HCT116 (cell line): ENCODE data around the gene RLN3. TPM values are rescaled to one million over a fixed set of nuclear protein-coding genes. Genes with fewer than 3 reads are reported as not detected.
A peak's percentile ranks its signal among the peaks of the same experiment; 100 is the strongest.
"Not testable (repeated sequence)": the region's sequence is repeated elsewhere in the genome, so short reads cannot be mapped to it uniquely, and the experiment has no call there.

Experiments used
- ATAC-seq: fragments of 200-7000 bp; cut with Tn5 transposase; 2 replicates; pipeline ENCODE4 v1.9.1; 2020; ENCODE audit warnings: mild to moderate bottlenecking, moderate library complexity
- BruUV-seq: library from RNA; stranded (reverse); fragments of 400-500 nt; replicated peaks from 2 replicates; lab custom pipeline; 2021; lab: Mats Ljungman, UMichigan
- CTCF ChIA-PET: fragments of 300-600 bp; sonication (Branson Sonifier 250); formaldehyde crosslinking; loops from one replicate; lab custom pipeline; 2021; ENCODE audit warnings: antibody characterized with exemption; lab: Charles Lee
- POLR2A ChIA-PET: fragments of 300-600, 350-600 bp; sonication (Branson Sonifier 250); formaldehyde crosslinking; loops from one replicate; lab custom pipeline; 2021; ENCODE audit warnings: antibody characterized with exemption; lab: Charles Lee
- RAD21 ChIA-PET, 2 experiments: fragments of 300-600 bp; sonication (Branson Sonifier 250); formaldehyde crosslinking; loops; one replicate each; lab custom pipeline; 2023; ENCODE audit warnings: low total read pairs in 2 of 2; ENCODE audit not compliant: uncharacterized antibody in 2 of 2, unreplicated experiment in 2 of 2, low non-redundant PET in 1 of 2; lab: Charles Lee
- DNase-seq: peaks from one replicate; pipeline ENCODE4 v3.0.0-alpha.2; 2010; ENCODE audit warnings: low read depth, low spot score
- H2AFZ ChIP-seq: fragments of 200-600 bp; shearing (Covaris generic), sonication (generic); 2 replicates; pipeline ENCODE4 v1.6.1; 2017; ENCODE audit warnings: low read depth, mixed run types, mixed read lengths, antibody characterized with exemption, low read length; ENCODE audit not compliant: poor library complexity, severe bottlenecking
- H3K27ac ChIP-seq: 2 replicates; pipeline ENCODE4 v1.5.1; 2012; ENCODE audit warnings: low read depth, low read length
- H3K27me3 ChIP-seq: fragments of 200-600 bp; sonication (generic); 2 replicates; pipeline ENCODE4 v1.6.1; 2016; ENCODE audit warnings: mixed run types, low read length, mixed read lengths; ENCODE audit not compliant: insufficient read depth
- H3K36me3 ChIP-seq, 2 experiments: fragments of 200-500 bp in 1 of 2; fragments of 200-600 bp in 1 of 2; sonication (Bioruptor generic) in 1 of 2; sonication (generic) in 1 of 2; 2 replicates each; pipeline versions ENCODE4 v1.5.1 to v1.6.1; 2014 to 2016; ENCODE audit warnings: low read length in 2 of 2, inconsistent platforms in 1 of 2, mixed read lengths in 1 of 2, mixed run types in 1 of 2; ENCODE audit not compliant: insufficient read depth in 2 of 2, control insufficient read depth in 1 of 2
- H3K4me1 ChIP-seq, 2 experiments: fragments of 200-600 bp in 1 of 2; sonication (generic) in 1 of 2; 2 replicates each; pipeline versions ENCODE4 v1.5.1 to v1.6.1; 2012 to 2017; ENCODE audit warnings: low read length in 2 of 2, inconsistent platforms in 1 of 2, mild to moderate bottlenecking in 1 of 2, mixed read lengths in 1 of 2, mixed run types in 1 of 2, moderate library complexity in 1 of 2; ENCODE audit not compliant: insufficient read depth in 2 of 2, control insufficient read depth in 1 of 2
- H3K4me2 ChIP-seq: fragments of 200-600 bp; sonication (generic); 2 replicates; pipeline ENCODE4 v1.6.1; 2017; ENCODE audit warnings: mixed run types, low read length, mixed read lengths
- H3K4me3 ChIP-seq, 2 experiments: fragments of 200-600 bp in 1 of 2; sonication (generic) in 1 of 2; replicated peaks in 1 of 2; 2 replicates each; pipeline ENCODE4 v1.5.1; 2011 to 2016; ENCODE audit warnings: low read length in 2 of 2, control low read depth in 1 of 2, low read depth in 1 of 2, mild to moderate bottlenecking in 1 of 2, mixed read lengths in 1 of 2, mixed run types in 1 of 2
- H3K79me2 ChIP-seq: fragments of 200-600 bp; sonication (generic); 2 replicates; pipeline ENCODE4 v1.6.1; 2017; ENCODE audit warnings: mild to moderate bottlenecking, mixed run types, low read length, moderate library complexity, mixed read lengths; ENCODE audit not compliant: insufficient read depth
- H3K9ac ChIP-seq: fragments of 200-600 bp; sonication (generic); 2 replicates; pipeline ENCODE4 v1.6.1; 2016; ENCODE audit warnings: low read length, mixed read lengths
- H3K9me2 ChIP-seq: fragments of 200-600 bp; sonication (generic), shearing (Covaris generic); 2 replicates; pipeline ENCODE4 v1.6.1; 2017; ENCODE audit warnings: mixed run types, mild to moderate bottlenecking, moderate library complexity; ENCODE audit not compliant: insufficient read depth
- H3K9me3 ChIP-seq, 2 experiments: fragments of 200-500 bp in 1 of 2; fragments of 200-600 bp in 1 of 2; sonication (Bioruptor generic) in 1 of 2; sonication (generic) in 1 of 2; 2 replicates each; pipeline ENCODE4 v1.6.1; 2014 to 2017; ENCODE audit warnings: low read length in 2 of 2, mixed read lengths in 2 of 2, inconsistent platforms in 1 of 2, low read depth in 1 of 2, mild to moderate bottlenecking in 1 of 2, mixed run types in 1 of 2, moderate library complexity in 1 of 2; ENCODE audit not compliant: control insufficient read depth in 1 of 2, insufficient read depth in 1 of 2
- H4K20me1 ChIP-seq: fragments of 200-600 bp; sonication (generic), shearing (Covaris generic); 2 replicates; pipeline ENCODE4 v1.6.1; 2017; ENCODE audit warnings: mixed run types, mild to moderate bottlenecking, moderate library complexity; ENCODE audit not compliant: insufficient read depth
- ELF1 ChIP-seq: IDR thresholded peaks from 2 replicates; pipeline ENCODE4 v1.6.1; 2012; ENCODE audit warnings: low read depth, borderline replicate concordance
- EZH2phosphoT487 ChIP-seq: fragments of 200-600 bp; IDR thresholded peaks from 2 replicates; pipeline ENCODE4 v1.6.1; 2018; ENCODE audit warnings: antibody characterized with exemption, borderline replicate concordance
- JUND ChIP-seq: IDR thresholded peaks from 2 replicates; pipeline ENCODE4 v1.6.1; 2012
- RAD21 ChIP-seq: IDR thresholded peaks from 2 replicates; pipeline ENCODE4 v1.6.1; 2012; ENCODE audit warnings: low read depth, mild to moderate bottlenecking
- TCF7L2 ChIP-seq: IDR thresholded peaks from 2 replicates; pipeline ENCODE4 v1.7.0; 2011; ENCODE audit warnings: borderline replicate concordance, inconsistent platforms; ENCODE audit not compliant: insufficient read depth, insufficient read length; ENCODE audit errors: extremely low read depth
- ZNF274 ChIP-seq: fragments of 200-500 bp; sonication (Bioruptor generic); IDR thresholded peaks from 2 replicates; pipeline ENCODE4 v1.6.1; 2014; ENCODE audit warnings: mild to moderate bottlenecking, low read depth, low read length, inconsistent platforms
- intact Hi-C: fragments of 100-400 bp; cut with micrococcal nuclease; formaldehyde crosslinking; loops from 2 replicates; pipeline ENCODE4 v1.10.0; 2022
- total RNA-seq: library from RNA; stranded (reverse); gene quantifications from one replicate; pipeline ENCODE4 v1.2.1, GENCODE V29; 2021; ENCODE audit not compliant: unreplicated experiment
- TF ChIP-seq, protein P1 (sequence below), 3 experiments: fragments of 200-600 bp in 1 of 3; sonication (generic) in 1 of 3; IDR thresholded peaks in 2 of 3; conservative IDR thresholded peaks in 1 of 3; 2 replicates each; pipeline ENCODE4 v1.5.1; 2012 to 2017; ENCODE audit warnings: low read depth in 2 of 3, low read length in 2 of 3, antibody characterized with exemption in 1 of 3, borderline replicate concordance in 1 of 3, control low read depth in 1 of 3, mild to moderate bottlenecking in 1 of 3, mixed read lengths in 1 of 3, mixed run types in 1 of 3, moderate library complexity in 1 of 3; ENCODE audit not compliant: insufficient read depth in 1 of 3
- TF ChIP-seq, protein P2 (sequence below): IDR thresholded peaks from 2 replicates; pipeline ENCODE4 v1.6.1; 2012

Gene RLN3
- total RNA-seq, 1 experiment from 2014 or later, result not detected

DNA sequence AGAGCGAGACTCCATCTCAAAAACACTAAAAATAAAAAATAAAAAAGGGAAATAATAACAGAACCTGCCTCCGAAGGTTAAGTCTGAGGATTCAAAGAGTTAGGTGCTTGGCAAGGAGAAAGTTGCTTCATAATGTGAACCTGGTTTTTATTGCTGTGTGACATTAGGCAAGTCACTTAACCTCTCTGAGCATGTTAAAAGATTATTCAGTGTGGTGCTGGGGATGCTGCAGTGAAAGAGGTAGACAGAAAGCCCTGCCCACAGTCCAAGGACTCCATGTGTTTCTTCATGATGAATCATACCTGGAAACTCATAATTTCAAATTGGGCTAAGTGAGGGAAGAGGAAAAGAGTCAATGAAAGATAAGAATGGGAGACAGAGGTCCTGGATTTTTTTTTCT, 6.0 kb downstream of the RLN3 start:
- no peaks in the 10 kb centered on the region for H3K9me2 ChIP-seq
- no peaks in the 10 kb centered on the region for H3K9me3 ChIP-seq
- no peak overlapping the region for H3K4me2 ChIP-seq
- H3K9ac ChIP-seq, result no peak overlapping the region
- DNase-seq (no peak), ATAC-seq (no peak)
- intact Hi-C loops, result no loop called here
- H3K4me3 ChIP-seq, result no peak overlapping the region
- H3K36me3 ChIP-seq, result no peaks in the 10 kb centered on the region
- H3K79me2 ChIP-seq, result no peaks in the 10 kb centered on the region
- no peaks in the 10 kb centered on the region for H3K27me3 ChIP-seq
- no peaks in the 10 kb centered on the region for H4K20me1 ChIP-seq
- H3K4me1 ChIP-seq, result peaks cover 3 to 15% of the 10 kb centered on the region in 2 experiments
- ChIA-PET POLR2A (no interaction called here), RAD21 (no interaction called here), CTCF (no interaction called here)
- TF ChIP-seq JUND, result no peak
- TF ChIP-seq ELF1, result no peak
- TF ChIP-seq, protein P1, sequence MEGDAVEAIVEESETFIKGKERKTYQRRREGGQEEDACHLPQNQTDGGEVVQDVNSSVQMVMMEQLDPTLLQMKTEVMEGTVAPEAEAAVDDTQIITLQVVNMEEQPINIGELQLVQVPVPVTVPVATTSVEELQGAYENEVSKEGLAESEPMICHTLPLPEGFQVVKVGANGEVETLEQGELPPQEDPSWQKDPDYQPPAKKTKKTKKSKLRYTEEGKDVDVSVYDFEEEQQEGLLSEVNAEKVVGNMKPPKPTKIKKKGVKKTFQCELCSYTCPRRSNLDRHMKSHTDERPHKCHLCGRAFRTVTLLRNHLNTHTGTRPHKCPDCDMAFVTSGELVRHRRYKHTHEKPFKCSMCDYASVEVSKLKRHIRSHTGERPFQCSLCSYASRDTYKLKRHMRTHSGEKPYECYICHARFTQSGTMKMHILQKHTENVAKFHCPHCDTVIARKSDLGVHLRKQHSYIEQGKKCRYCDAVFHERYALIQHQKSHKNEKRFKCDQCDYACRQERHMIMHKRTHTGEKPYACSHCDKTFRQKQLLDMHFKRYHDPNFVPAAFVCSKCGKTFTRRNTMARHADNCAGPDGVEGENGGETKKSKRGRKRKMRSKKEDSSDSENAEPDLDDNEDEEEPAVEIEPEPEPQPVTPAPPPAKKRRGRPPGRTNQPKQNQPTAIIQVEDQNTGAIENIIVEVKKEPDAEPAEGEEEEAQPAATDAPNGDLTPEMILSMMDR (IDR thresholded peaks at IDR 0.05 in 2 of 3, conservative IDR thresholded peaks at IDR 0.05 in 1 of 3; ENCODE audit: borderline replicate concordance in 1 of 3, insufficient read depth in 1 of 3, low read depth in 2 of 3, low read length in 2 of 3), result no peak
- no peak for TF ChIP-seq EZH2phosphoT487
- TF ChIP-seq, protein P2, sequence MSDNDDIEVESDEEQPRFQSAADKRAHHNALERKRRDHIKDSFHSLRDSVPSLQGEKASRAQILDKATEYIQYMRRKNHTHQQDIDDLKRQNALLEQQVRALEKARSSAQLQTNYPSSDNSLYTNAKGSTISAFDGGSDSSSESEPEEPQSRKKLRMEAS, result no peak
- no peak for TF ChIP-seq TCF7L2
- no peak for TF ChIP-seq ZNF274
- TSS peak; percentile 55 for BruUV-seq
- H2AFZ ChIP-seq, result no peak overlapping the region
- no peak overlapping the region for H3K27ac ChIP-seq

DNA sequence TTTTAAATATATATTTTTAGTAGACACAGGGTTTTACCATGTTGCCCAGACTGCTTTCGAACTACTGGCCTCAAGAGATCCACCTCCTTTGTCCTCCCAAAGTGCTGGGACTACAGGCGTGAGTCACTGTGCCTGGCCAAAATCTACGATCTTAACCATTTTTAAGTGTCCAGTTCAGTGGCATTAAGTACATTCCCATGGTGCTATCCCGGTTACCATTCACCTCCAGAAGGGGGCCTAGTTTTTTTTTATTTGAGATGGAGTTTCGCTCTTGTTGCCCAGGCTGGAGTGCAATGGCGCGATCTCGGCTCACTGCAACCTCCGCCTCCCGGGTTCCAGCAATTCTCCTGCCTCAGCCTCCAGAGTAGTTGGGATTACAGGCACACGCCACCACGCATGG, 7.2 kb downstream of the RLN3 start:
- ATAC-seq, intact Hi-C loops, H3K79me2 ChIP-seq, H3K9me3 ChIP-seq, H3K27ac ChIP-seq, POLR2A ChIA-PET, RAD21 ChIA-PET: not testable (repeated sequence)
- TF ChIP-seq, protein P1 (IDR thresholded peaks at IDR 0.05 in 2 of 3, conservative IDR thresholded peaks at IDR 0.05 in 1 of 3; ENCODE audit: borderline replicate concordance in 1 of 3, insufficient read depth in 1 of 3, low read depth in 2 of 3, low read length in 2 of 3), result peak in 2 of 3 experiments; percentile 18 to 30; a peak in 3 of 6 replicates
- TF ChIP-seq RAD21, result peak; percentile 2; the same call in 1 of the 2 replicates
- TF ChIP-seq, all 23 proteins: peak for 2; not testable (repeated sequence) for 21
- not testable (repeated sequence) for BruUV-seq, H3K4me3 ChIP-seq, H4K20me1 ChIP-seq, H3K27me3 ChIP-seq, DNase-seq, H3K4me2 ChIP-seq, H3K9ac ChIP-seq, H3K9me2 ChIP-seq, H2AFZ ChIP-seq, H3K36me3 ChIP-seq
- peaks cover 3 to 15% of the 10 kb centered on the region in 2 experiments for H3K4me1 ChIP-seq
- CTCF ChIA-PET, result interaction anchor here (1.1 to 1.7 kb wide), 2 partner anchors 13 to 37 kb away, joined by 3 to 5 read pairs; partner anchors contain the start of gene MISP3
